Measurements from ENCODE around the gene WNT5A.

- TF ChIP-seq POLR2A (IDR thresholded peaks at IDR 0.05) (no peak), CTCF (IDR thresholded peaks at IDR 0.05) (no peak)
Observed at GRCh38 chr3:55492976-55493375, 5.9 kb upstream of the WNT5A start.

Data from body of pancreas (tissue), 4 donors.